SU-DHL-6 (cell line): Measurements from ENCODE around the gene NTRK3.

Experiments used
- CTCF ChIP-seq: fragments of 200-600 bp; sonication (generic); IDR thresholded peaks from one replicate; pipeline ENCODE4 v1.5.1; 2017; ENCODE audit warnings: antibody characterized with exemption, mild to moderate bottlenecking, low read length, moderate library complexity; ENCODE audit not compliant: insufficient read depth, poor library complexity, severe bottlenecking
- EZH2phosphoT487 ChIP-seq: fragments of 200-600 bp; sonication (generic), shearing (Covaris generic); conservative IDR thresholded peaks from 2 replicates; pipeline ENCODE4 v1.6.1; 2018; ENCODE audit warnings: mild to moderate bottlenecking, antibody characterized with exemption, low read length, moderate library complexity, mixed read lengths

DNA sequence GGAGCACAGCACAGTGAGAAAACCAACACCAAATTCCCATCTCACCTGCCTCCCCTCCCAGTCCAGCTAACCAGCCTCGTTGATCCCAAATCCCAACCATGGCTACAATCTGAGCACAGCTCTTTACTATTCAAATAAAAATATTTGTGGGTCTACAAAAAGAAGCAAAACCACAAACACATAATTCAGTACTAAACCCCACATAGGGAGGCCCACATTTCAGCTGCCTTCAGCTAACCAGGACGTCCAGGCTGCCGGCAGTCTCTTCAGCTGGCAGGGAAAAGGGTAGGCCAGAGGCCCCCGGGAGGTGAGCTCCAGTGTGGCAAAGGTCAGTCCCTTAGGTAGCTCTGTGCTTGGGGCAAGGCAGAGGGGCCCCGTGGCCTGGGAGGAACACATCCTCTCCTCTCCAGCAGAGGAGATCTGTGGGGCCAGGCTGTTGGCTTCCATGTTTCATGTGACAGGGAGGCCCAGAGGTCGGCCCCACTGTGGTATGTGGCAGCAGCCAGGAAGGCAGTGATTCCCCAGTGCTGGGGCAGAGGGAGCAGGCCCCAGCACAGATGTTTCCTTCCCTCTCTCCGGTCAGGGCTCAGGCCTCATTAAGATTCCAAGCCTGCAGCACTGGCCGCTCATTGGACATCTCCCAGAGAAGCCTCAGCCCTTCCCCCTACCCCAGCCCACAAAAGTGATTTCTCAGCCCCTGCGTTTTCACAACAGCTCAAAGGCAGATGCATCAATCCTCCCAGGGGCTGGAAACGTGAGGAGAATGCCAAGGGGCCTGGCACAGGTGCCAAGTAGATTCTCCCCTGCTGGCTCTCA is 381.4 kb downstream of the NTRK3 start:
- TF ChIP-seq CTCF (no peak), EZH2phosphoT487 (no peak)
